MCF 10A (cell line): Measurements from ENCODE around the gene PPAN. TPM values are rescaled to one million over a fixed set of nuclear protein-coding genes. Genes with fewer than 3 reads are reported as not detected.

Experiments used
- BruUV-seq: library from RNA; stranded (reverse); fragments of 400-500 nt; replicated peaks from 2 replicates; lab custom pipeline; 2021; lab: Mats Ljungman, UMichigan
- CTCF ChIA-PET: fragments of 300-600 bp; sonication (Branson Sonifier 250); formaldehyde crosslinking; extraction: SDS; loops from one replicate; lab custom pipeline; 2021; ENCODE audit warnings: antibody characterized with exemption, inconsistent platforms; lab: Yijun Ruan, JAX
- POLR2A ChIA-PET: fragments of 300-600, 350-650 bp; sonication (Branson Sonifier 250); formaldehyde crosslinking; extraction: SDS; loops from one replicate; lab custom pipeline; 2020; ENCODE audit warnings: antibody characterized with exemption, inconsistent platforms; lab: Yijun Ruan, JAX
- DNase-seq: peaks from one replicate; pipeline ENCODE4 v3.0.0-alpha.2; 2018; ENCODE audit not compliant: unreplicated experiment
- H3K27ac Mint-ChIP-seq: one replicate; pipeline ENCODE4 v1.8.0; 2022; ENCODE audit warnings: mild to moderate bottlenecking, low read depth, mixed read lengths; ENCODE audit not compliant: unreplicated experiment
- H3K27me3 Mint-ChIP-seq: one replicate; pipeline ENCODE4 v1.8.0; 2022; ENCODE audit warnings: mixed read lengths; ENCODE audit not compliant: insufficient read depth, unreplicated experiment
- H3K36me3 Mint-ChIP-seq: one replicate; pipeline ENCODE4 v1.8.0; 2022; ENCODE audit warnings: mild to moderate bottlenecking, moderate library complexity, mixed read lengths; ENCODE audit not compliant: insufficient read depth, unreplicated experiment
- H3K4me1 Mint-ChIP-seq: one replicate; pipeline ENCODE4 v1.8.0; 2022; ENCODE audit warnings: mixed read lengths; ENCODE audit not compliant: insufficient read depth, unreplicated experiment
- H3K4me3 Mint-ChIP-seq: one replicate; pipeline ENCODE4 v1.8.0; 2022; ENCODE audit warnings: mild to moderate bottlenecking, moderate library complexity, mixed read lengths; ENCODE audit not compliant: unreplicated experiment
- H3K9me3 Mint-ChIP-seq: one replicate; pipeline ENCODE4 v1.8.0; 2022; ENCODE audit warnings: mixed read lengths; ENCODE audit not compliant: unreplicated experiment
- CTCF ChIP-seq: fragments of 200-600 bp; IDR thresholded peaks from one replicate; pipeline ENCODE4 v1.8.0; 2022; ENCODE audit warnings: antibody characterized with exemption, mild to moderate bottlenecking; ENCODE audit not compliant: unreplicated experiment
- intact Hi-C: fragments of 100-400 bp; cut with micrococcal nuclease; formaldehyde crosslinking; loops from 2 replicates; pipeline ENCODE4 v1.14.1; 2022
- total RNA-seq: library from RNA; stranded (reverse); gene quantifications from 2 replicates; pipeline ENCODE4 v1.2.3, GENCODE V29; 2022

Gene PPAN
- total RNA-seq, 1 experiment from 2014 or later: 123 TPM

GRCh38 chr19:10104130-10104513 is 2.0 kb upstream of the PPAN start:
- no peak for TF ChIP-seq CTCF
- Mint-ChIP-seq H3K27me3 (no peaks in the 10 kb centered on the region), H3K4me3 (no peak overlapping the region), H3K27ac (no peak overlapping the region), H3K9me3 (no peaks in the 10 kb centered on the region), H3K4me1 (peaks cover 9% of the 10 kb centered on the region), H3K36me3 (peaks cover 32% of the 10 kb centered on the region)
- no TSS peak for BruUV-seq
- POLR2A ChIA-PET: interaction anchor here (0.6 to 2.6 kb wide), 3 partner anchors 10 to 844 kb away, joined by 3 to 7 read pairs (median 3); no protein-coding TSS in a partner anchor
- intact Hi-C loops: no loop called here
- DNase-seq: no peak
- CTCF ChIA-PET: interaction anchor here (0.8 to 1.9 kb wide), 2 partner anchors 16 to 156 kb away, joined by 3 to 6 read pairs; partner anchors contain the start of gene EIF3G

- Mint-ChIP-seq H3K4me3 (peak overlapping the region; percentile 88), H3K27me3 (no peaks in the 10 kb centered on the region), H3K36me3 (peaks cover 39% of the 10 kb centered on the region), H3K27ac (no peak overlapping the region), H3K9me3 (no peaks in the 10 kb centered on the region), H3K4me1 (peaks cover 9% of the 10 kb centered on the region)
- intact Hi-C loops: no loop called here
- ChIA-PET CTCF (interaction anchor here (0.6 to 1.9 kb wide), 3 partner anchors 15 to 155 kb away, joined by 3 to 6 read pairs (median 3); partner anchors contain the start of gene EIF3G), POLR2A (interaction anchor here (0.6 to 3.8 kb wide), 4 partner anchors 9 to 843 kb away, joined by 3 to 23 read pairs (median 12); partner anchors contain the start of gene EIF3G)
- TF ChIP-seq CTCF: no peak
- DNase-seq: no peak
- no TSS peak for BruUV-seq
Measured at GRCh38 chr19:10104665-10105508, 1.3 kb upstream of the PPAN start.

- peak overlapping the region; percentile 91 for H3K27ac Mint-ChIP-seq
- H3K4me3 Mint-ChIP-seq: peak overlapping the region; percentile 88
- ChIA-PET CTCF (interaction anchor here (1.1 kb wide), 1 partner anchor 174 kb away, joined by 4 read pairs; no protein-coding TSS in a partner anchor), POLR2A (interaction anchor here (0.8 to 3.8 kb wide), 9 partner anchors 9 to 275 kb away, joined by 3 to 24 read pairs (median 7); partner anchors contain the start of genes EIF3G, MRPL4 and TYK2)
- H3K36me3 Mint-ChIP-seq: peaks cover 47% of the 10 kb centered on the region
- no peaks in the 10 kb centered on the region for H3K9me3 Mint-ChIP-seq
- DNase-seq: no peak
- intact Hi-C loops: no loop called here
- H3K4me1 Mint-ChIP-seq: peaks cover 9% of the 10 kb centered on the region
- no peaks in the 10 kb centered on the region for H3K27me3 Mint-ChIP-seq
- BruUV-seq: no TSS peak
- no peak for TF ChIP-seq CTCF
Measured at GRCh38 chr19:10105509-10106099, 558 bp upstream of the PPAN start.

GRCh38 chr19:10107254-10107653 is 1.1 kb downstream of the PPAN start:
- no TSS peak for BruUV-seq
- H3K27ac Mint-ChIP-seq: peak overlapping the region; percentile 91
- no peaks in the 10 kb centered on the region for H3K9me3 Mint-ChIP-seq
- peak overlapping the region; percentile 88 for H3K4me3 Mint-ChIP-seq
- H3K4me1 Mint-ChIP-seq: peaks cover 10% of the 10 kb centered on the region
- ChIA-PET CTCF (interaction anchor here (0.7 to 2.0 kb wide), 3 partner anchors 9 to 570 kb away, joined by 3 to 7 read pairs (median 3); no protein-coding TSS in a partner anchor), POLR2A (interaction anchor here (1.4 to 3.8 kb wide), 5 partner anchors 8 to 19 kb away, joined by 3 to 24 read pairs (median 12); partner anchors contain the start of gene EIF3G)
- DNase-seq: no peak
- H3K36me3 Mint-ChIP-seq: peaks cover 62% of the 10 kb centered on the region
- no peaks in the 10 kb centered on the region for H3K27me3 Mint-ChIP-seq
- intact Hi-C loops: no loop called here
- no peak for TF ChIP-seq CTCF
